AG08395 (cell line): ENCODE results near the gene KIAA1755.
A peak's percentile ranks its signal among the peaks of the same experiment; 100 is the strongest.
"Not testable (repeated sequence)": the region's sequence is repeated elsewhere in the genome, so short reads cannot be mapped to it uniquely, and the experiment has no call there.

Source experiments
- DNase-seq: peaks from one replicate; pipeline ENCODE4 v3.0.0; 2012; ENCODE audit warnings: mixed read lengths, low spot score

The KIAA1755 gene

GRCh38 chr20:38266426-38266825 is 5.9 kb upstream of the KIAA1755 start:
- no peak for DNase-seq

GRCh38 chr20:38262931-38263330 is 2.4 kb upstream of the KIAA1755 start:
- DNase-seq: no peak

DNA sequence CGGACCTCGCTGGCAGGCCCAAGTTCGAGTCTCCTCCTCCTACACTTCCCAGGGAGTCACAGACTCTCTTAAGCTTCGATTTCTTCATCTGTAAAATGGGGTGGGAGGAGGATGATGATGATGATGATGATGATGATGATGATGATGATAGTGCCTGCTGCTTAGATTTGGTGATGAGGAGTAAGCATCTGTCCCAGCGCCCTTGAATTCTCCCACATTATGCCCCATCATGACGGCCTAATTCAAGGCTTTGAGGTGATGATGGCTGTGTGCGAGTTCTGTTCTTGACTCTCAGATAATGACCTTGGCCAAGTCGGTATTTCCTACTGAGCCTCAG is 487 bp upstream of the KIAA1755 start:
- no peak for DNase-seq

DNA sequence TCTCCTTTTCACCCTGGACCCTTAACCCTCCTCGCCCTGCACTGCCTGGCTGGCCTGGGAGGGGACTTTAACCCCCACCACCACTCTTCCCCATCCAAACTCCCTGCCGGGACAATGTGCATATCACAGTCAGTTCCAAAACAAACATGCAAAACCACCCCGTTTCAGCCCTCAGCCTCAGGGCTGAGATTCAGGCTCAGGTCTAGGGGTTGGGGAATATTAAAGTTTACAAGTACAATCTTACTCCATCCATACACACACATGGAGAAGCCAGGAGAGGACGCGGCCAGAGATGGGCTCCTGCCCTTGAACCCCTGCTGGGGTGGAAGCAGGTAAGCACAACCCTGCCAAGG is 534 bp downstream of the KIAA1755 start:
- DNase-seq: no peak

DNA sequence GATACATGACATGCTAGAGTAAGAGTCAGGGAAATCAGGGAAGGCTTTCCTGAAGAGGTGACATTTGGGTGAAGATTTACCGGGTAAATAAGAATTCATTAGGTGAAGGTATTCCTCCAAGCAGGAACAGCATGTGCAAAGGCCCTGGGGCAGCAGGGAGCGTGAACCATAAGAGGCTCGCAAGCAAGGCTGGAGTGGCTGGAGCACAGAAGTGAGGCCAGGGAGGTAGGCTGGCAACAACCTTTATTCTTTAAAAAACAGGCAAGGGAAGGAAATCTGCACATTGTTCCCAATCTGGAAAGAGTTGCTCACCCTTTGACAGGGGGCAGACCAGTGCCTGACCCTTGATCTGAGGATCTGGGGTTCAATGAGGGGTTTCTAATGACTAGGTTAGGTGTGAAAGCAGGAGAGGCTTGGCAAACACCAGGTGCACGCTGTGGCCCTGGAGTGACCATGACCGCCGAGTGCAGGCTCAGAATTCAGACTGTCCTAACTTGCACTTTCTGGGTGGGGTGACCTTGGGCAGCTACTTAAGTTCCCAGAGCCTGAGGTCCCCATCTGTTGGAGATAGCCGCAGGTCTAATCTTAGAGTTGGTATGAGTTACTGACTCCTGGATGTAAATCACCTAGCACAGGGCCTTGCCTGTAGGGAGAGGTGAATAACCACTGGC is 1.9 kb downstream of the KIAA1755 start:
- DNase-seq: no peak

- DNase-seq: no peak
Measured at GRCh38 chr20:38256966-38257365, 3.6 kb downstream of the KIAA1755 start.

DNA sequence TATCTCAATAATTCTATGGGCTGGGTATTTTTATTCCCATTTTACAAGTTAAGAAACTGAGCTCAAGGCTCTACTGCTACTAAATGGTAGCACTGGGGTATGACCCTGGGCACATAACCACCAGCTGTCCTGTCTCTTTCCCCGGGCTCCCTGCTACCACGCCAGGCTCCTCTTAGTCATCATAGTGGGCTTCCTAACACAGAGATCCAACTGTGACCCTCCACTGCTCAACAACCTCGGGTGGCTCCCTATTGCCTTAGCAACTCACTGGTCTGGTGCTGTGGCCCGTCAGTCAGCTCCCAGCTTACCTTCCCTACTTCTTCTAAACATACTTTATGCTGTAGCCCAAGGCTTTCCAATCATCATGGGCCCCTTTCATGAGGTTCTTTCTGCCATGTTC is 4.5 kb downstream of the KIAA1755 start:
- no peak for DNase-seq

GRCh38 chr20:38255393-38255792 is 5.1 kb downstream of the KIAA1755 start:
- DNase-seq: peak; percentile 39

- DNase-seq: not testable (repeated sequence)
Measured at GRCh38 chr20:38254621-38255020, 5.9 kb downstream of the KIAA1755 start.

- DNase-seq: no peak
Measured at GRCh38 chr20:38253571-38253970, 7.0 kb downstream of the KIAA1755 start.

GRCh38 chr20:38252292-38253288 is 7.9 kb downstream of the KIAA1755 start:
- no peak for DNase-seq

DNA sequence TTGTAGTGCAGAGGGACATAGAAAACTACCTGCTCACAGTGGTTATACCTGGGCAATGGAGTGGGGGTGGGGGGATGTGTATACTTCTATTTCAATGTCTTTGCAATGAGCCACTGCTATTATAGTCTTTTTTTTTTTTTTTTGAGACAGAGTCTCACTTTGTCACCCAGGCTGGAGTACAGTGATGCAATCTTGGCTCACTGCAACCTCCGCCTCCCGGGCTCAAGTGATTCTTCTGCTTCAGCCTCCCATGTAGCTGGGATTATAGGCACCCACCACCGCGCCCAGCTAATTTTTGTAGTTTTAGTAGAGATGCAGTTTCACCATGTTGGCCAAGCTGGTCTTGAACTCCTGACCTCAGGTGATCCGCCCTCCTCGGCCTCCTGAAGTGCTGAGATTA is 9.1 kb downstream of the KIAA1755 start:
- DNase-seq: not testable (repeated sequence)

GRCh38 chr20:38250609-38251008 is 9.9 kb downstream of the KIAA1755 start:
- no peak for DNase-seq

DNA sequence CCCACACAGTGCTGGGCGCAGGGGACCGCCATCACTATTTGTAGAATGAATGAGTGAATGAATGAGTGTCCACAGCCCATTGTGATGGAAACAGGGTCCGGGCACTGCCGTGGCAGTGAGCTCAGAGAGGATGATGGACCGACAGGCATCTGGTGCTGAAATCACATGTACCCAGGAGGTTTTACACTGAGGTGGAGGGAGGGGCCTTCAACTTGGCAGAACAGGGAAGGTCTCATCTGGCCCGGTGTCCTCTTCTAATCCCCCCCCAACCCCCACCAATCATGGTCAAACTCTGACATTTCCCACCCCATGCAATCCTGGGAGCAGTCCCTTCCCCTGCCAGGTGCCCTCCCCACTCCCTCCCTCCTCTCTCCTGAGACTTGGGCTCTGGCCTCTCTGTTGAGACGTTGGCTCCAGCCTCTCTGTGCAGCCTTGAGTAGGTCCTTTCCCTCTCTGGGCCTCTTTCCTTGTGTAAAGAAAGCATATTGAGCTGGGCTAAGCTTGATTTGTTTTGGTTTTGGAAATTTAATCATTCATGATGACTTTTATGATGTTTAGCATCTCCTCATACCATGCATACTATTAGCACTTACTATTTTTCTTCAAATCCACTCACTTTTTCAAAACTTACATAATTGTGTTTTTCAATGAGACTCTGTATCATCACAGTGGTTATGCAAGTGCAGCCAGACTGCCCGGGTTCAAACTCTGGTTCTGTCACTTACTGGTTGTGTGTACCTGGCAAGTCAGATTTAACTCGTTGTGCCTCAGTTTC is 10.8 kb downstream of the KIAA1755 start:
- DNase-seq: no peak

GRCh38 chr20:38248133-38248532 is 12.4 kb downstream of the KIAA1755 start:
- DNase-seq: no peak

- not testable (repeated sequence) for DNase-seq
Measured at GRCh38 chr20:38247725-38248124, 12.8 kb downstream of the KIAA1755 start.

DNA sequence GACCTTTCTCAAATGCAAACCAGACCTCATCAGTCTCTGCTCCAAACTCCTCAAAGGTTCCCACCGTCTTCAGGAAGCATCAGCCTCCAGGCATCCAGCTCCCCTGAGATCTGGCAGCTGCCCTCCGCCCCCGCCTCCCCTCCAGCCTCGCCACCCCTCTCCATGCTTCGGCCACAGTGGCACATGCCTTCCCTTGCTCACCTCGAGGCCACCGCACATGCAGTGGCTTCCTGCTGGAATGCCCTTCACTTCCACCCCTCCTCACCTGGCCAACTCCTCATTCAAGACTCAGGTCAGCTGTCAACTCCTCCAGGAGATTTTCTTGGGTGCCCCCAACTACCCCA is 13.4 kb downstream of the KIAA1755 start:
- no peak for DNase-seq

GRCh38 chr20:38246357-38247165 is 14.0 kb downstream of the KIAA1755 start:
- DNase-seq: no peak

GRCh38 chr20:38245753-38246152 is 14.8 kb downstream of the KIAA1755 start:
- DNase-seq: no peak

DNA sequence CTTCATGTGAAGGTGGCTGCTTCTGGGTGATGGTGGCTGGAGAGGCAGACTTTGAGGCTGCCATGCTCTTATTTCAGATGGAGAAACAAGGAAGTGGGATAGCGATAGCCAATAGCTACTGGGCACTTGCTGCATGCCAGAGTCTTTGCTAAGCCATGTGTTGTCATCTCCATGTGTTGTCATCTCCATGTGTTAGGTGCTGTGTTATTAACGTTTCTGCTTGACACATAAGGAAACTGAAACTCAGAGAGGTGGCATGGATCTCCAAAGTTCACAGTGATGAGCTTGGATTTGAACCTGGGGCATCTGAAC is 16.9 kb downstream of the KIAA1755 start:
- no peak for DNase-seq

GRCh38 chr20:38242848-38243708 is 17.5 kb downstream of the KIAA1755 start:
- DNase-seq: no peak
